Stimulated activated CD4-positive, alpha-beta T cell treated with anti-CD3 and anti-CD28 coated beads, TNF-alpha, amount 100 ng/mL, for 24 hours (primary cell): ENCODE results near the gene ZNF236.

Source experiments
- DNase-seq, 3 experiments: peaks; one replicate each; pipeline ENCODE4 v3.0.0-alpha.2; 2020; ENCODE audit warnings: low read depth in 3 of 3

ZNF236 gene

DNA sequence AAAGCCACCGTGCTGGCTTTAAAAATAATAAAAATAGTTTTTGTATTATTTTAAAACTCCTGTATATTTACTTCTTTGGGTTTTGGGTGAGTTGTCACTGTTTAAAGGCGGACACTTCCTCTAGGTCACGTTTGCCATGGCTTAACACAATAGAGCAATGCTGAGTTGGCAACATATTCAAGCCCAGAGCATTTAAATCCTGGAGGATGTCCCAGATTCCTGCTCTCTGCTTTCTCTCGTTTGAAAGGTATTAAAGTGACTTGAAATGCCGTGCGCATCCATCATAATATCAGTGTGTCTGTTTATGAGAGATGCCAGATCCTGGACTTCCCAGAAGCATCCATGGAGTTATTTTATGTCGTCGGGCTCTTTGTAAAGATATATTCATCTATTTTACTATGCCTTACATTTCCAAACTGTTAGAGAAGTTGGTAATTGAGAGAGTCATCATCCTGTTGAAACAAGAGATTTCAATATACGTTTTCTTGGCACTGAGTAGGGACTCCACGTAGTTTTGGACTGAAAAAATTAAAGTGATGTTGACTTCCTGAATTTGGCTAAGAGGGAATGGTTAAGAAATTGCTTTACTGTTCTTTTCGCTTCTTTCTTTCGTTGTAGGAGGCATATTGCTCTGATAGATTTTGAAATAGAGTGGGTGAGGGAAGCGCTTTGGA is 150.6 kb downstream of the ZNF236 start:
- DNase-seq, result no peak

DNA sequence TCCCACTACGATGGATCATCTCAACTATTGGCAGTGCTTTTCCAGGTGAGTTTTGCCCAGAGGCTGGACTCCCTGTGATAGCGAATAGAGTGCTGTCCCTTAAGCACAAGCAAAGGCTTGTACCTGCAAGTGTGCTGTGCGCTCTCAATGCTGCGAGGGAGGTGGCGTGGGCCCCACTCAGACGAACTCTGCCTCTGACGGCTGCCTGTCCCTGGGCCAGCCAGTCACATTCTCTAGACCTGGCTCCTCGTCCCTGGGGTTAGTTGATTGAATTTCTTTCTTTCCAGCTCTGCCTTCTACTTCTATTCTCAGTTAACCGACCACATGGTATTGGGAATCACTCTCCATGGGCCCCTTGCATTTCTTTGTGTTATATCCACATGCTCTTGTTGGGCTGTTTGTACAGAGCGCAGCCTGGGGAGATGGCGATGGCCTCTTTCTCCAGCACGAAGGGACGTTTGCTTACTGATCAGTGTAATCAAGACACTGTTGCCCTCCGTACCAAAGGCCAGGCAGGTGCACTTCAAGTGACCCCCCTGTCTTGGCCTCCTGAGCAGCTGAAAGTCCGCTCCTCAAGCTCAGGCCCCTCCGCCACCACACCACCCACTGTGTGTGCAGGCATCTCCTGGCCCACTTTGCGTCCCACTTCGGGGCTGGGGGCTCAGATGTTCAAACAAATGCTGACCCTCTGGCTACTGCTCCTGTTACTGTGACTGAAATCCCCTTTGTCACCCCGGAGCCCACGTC is 151.3 kb downstream of the ZNF236 start:
- DNase-seq, result no peak

DNA sequence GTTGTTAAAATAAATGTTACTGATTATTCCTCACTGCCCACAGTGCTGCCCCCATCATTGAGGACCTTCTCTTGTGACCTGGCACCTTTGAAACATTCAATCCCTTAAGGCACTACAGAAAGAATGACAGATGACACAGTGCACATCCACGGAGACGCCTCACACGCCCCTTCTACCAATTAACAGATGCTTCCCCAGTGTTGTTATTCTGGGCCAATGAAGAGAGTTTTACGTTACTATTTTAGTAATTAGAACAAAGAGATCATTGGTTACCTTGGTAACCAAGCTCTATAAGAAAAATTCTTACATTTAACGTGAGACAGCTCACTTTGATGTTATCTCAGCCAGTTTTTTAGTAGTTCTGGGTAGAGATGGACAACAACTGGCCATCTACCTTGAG is 152.0 kb downstream of the ZNF236 start:
- no peak for DNase-seq

DNA sequence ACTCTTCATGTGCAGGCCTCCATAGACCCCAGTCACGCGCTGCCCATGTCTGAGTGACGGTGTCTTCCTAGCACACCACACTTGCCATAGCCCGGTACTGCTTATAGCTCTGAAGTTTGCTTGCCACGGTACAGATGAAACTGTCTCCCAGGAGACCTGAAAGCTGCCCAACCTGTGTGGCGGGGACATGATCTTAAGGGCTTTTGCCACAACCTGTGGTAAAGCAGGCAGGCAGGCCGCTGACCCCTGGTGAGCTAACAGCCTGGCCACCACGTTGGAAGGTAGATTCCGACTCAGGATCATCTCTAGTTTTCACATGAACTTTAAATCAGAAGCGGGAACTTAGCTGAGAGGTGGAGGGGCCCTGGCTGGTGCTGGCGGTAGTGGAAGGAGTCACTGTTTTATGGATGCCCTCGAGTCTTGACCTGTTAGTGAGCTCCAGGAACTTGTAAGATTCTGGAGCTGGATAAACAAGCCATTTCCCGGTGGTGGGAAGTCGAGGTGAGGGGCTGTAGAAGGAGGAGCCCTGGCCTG is 153.3 kb downstream of the ZNF236 start:
- no peak for DNase-seq

DNA sequence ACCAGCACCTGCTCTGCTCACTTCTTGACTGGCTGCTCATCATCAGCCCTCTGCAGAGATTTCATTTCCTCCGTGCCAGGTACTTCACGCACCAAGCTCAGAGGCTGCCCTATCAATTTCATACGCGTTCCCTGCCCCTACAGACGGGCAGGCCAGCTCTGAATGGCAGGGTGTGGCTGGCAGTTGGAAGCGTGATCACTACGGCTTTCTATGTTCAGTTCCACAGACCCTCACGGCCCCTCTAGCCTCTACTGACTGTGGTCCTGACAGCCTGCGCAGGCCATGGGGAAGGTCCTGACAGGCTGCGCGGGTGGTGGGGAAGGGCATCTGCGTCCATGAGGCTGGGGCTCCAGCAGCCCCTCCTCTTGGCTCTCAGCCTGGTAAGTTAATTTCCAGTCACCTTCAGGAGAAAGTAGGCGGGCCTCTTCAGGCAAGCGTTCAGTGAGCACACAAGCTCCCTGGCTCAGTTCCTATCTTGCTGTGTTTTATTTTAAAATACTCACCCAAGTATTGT is 154.8 kb downstream of the ZNF236 start:
- DNase-seq, result no peak

DNA sequence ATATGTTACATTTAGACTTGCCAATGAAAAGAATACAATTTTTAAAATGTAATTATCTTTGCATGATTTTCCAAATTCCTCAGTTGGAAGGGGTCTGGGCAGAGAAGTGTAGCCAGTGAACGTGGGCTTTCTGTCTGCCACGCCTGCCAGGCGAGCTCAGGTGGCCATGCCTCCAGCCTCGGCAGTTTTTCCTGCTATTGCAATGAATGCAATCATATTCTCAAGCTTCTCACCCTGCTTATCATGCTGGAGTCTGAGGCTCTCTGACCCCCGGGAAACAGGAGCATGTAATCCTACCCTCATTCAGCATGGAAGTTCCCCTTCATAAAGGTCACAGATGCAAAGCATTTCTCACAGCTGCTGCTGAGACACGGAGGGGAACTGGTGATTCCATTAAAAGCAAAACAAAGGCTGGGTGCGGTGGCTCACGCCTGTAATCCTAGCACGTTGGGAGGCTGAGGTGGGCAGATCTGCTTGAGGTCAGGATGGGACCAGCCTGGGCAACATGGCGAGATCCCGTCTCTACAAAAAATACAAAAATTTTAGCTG is 155.4 kb downstream of the ZNF236 start:
- no peak for DNase-seq

DNA sequence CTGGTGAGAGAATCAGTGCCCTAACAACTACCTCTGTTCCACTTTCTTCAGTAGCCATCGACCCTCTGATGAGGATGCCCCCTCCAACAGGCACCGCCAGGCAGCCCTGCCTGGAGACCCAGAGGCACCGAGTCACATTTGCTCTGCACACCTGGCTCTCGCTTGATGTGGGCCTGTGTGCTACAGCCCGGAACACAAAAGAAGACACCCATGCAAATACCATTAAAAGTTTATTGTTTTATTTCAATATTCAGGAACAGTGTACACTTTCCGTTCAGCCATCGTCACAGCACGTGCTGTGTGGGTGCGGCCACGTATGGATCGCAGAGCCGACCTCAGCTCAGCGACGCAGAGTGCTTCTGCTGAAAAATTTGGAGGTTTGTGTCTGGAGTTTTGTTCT is 156.3 kb downstream of the ZNF236 start:
- no peak for DNase-seq

DNA sequence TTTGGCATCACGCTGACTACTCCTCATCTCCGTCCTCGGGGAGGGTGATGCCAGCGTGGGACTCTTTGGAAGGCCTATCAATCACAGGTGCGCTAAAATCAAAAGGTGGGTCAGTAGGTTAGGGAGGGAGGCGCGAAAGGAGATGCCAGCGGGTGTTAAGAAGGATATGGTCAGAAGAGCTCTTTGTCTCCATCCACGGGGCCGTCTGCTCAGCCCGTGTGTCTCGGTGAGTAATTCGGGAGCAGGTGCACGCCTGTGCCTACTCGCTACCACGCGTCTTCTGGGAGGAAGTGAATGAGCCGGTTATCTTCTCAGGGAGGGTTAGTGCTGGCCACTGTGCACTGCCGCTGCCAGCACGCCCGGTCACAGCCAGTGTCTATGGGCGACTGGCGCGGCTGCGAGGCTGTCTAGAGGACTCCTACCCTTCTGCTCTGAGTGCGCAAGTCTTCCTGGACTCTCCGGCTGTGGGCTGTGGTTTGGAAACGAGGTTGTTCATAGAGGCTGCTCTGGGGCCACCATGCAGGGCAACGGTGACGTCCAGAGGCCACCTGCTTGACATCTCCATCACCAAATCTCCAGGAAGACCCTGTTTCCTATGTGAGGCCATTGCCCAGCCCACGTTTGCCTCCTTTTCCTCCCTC is 156.9 kb downstream of the ZNF236 start:
- no peak for DNase-seq

DNA sequence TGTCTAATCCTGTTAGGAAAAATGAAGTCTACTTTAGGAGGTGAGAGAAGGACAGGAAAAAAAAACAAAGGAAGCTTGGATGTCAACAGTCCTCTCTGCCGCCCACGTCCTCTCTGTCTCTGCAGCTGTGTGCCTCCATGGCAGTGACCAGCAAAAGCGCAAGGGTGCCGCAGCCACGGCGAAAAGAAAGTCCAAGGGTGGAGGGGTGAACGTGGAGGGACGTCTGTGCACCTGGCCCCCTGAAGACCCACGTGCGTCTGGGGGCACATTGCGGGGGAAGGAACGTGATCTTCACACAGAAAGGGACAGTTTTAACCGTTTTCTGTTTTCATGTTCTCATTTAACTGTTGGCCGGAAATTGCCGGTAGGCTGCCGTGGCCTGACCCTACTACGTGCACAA is 157.5 kb downstream of the ZNF236 start:
- no peak for DNase-seq

DNA sequence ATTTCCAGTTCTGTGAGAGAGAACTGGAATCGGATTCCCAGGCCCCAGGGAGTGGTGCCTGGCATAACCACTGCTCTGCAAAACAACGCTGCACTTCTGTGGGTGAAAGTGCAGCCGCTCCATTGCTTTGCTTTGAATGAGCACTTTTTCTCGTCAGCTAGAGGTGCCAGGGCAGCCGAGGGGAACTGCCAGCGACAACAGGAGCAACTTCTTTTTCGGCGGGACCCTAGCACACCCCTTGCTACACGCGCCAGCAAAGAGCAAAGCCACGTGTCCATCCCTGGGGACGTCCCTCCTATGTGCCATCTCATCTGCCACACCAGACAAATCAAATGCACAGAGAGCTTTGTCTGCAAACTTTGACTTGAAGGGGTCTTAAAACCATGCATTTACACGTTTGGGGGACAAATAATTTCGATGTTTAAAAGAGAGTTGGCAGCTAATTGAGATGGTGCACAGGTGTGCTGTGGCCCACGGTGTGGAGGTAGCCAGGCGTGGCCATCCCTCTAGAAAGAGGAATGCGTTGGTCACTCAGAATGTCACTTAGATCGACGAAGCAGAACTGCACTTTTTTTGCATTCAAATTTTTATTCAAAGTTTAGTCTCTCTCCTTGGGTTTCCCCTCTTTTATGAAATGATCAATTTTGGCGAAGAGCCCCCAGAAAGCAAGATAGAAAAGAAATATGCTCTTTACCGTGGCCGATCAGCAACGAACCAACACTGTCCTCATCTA is 158.5 kb downstream of the ZNF236 start:
- no peak for DNase-seq

DNA sequence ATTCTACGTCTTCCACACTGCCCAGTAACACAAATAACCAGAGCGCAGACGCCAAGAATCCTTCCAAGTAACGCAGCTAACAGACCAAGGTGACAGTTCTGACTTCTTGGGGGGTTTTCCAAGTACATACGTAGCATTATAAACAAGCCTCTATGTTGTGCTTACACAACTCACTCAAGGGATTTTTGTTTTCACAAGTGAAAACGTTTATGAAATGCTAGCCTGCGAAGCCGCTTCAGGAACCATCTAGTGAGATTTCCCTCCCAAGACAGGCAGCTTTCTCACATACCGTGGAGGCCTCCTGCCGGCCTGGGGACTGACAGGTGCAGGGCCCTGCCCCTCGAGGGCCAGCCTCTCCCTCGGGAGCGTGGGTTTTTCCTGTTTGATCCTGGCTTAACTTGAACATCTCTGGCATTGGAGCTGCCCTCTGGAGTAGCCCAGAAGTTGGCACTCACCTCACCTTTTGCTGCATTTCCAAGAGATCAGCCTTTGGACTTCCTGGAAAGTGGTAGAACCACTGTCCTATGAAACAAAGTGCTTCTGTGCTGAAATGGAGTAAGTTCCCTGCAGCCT is 159.1 kb downstream of the ZNF236 start:
- no peak for DNase-seq

DNA sequence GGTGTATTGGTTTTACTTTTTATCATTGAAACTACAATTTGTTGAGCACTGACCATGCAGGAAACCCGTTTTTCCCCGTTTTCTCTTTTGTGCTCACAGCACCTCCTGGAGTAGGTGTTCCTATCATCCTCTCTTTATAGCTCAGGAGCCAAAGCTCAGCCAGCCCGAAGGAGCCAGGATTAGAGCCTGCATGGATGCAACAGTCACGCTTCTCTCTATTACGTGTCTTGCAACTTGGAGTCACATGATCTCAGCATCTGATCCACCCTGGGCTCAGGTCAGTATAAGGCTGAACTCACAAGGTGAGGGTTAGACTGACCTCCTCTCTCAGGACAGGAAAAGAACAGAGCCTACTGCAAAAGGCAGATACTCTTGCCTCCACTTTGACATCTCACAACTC is 159.7 kb downstream of the ZNF236 start:
- no peak for DNase-seq

DNA sequence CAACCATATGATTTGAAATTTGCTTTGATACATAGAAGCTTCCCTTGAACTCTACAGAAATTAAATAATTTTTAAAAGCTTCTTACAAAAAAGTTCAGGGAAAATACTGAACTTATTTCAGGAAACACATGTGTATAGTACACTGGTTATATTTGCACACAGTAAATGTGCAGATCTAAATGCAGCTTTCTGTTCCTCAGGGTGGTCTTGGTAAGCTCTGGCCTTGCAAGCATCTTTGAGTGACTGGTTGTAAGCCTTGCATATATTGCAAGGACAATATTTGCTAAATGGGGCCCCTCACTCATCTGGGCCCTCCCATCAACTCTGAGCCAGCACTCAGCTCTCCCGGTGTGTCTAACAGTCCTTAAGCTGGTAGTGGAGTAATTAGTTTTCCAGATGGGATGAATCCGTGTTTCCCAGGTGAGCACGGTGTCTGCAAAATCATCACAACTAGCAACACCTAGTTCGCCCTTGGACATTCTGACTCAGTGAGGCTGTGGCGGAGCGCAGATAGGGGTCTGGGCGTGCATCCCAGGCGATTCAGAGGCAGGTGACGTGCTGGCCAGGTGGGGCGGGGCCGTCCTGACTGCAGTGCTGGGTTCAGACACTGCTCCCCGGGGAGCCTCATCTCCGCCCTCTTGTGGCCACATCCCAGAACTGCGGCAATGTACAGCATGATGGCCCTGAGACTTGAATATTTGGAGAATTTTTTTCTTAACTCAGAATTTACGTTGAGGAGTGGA is 160.7 kb downstream of the ZNF236 start:
- peak; percentile 71 to 88 (median 78) for DNase-seq

DNA sequence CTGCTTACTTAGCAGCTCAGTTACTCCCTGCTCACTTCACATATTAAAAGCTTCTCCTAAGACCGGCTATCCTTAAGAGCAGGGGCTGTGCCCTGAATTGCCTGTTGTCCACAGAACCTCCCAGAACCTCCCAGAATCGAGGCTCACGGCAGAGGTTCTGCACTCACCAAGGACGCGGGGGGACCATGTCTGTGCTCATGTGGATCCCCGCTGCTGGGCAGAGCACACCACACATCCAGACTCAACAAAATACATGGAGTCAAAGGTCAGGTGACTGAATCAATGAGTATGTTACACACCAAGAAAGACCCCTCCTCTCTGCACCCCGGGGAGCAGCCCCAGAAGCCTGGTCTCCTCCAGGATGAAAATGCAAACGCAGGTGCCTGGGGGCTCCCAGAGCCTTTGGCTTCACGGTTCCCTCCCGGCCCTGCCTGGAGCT is 161.3 kb downstream of the ZNF236 start:
- DNase-seq, result no peak

DNA sequence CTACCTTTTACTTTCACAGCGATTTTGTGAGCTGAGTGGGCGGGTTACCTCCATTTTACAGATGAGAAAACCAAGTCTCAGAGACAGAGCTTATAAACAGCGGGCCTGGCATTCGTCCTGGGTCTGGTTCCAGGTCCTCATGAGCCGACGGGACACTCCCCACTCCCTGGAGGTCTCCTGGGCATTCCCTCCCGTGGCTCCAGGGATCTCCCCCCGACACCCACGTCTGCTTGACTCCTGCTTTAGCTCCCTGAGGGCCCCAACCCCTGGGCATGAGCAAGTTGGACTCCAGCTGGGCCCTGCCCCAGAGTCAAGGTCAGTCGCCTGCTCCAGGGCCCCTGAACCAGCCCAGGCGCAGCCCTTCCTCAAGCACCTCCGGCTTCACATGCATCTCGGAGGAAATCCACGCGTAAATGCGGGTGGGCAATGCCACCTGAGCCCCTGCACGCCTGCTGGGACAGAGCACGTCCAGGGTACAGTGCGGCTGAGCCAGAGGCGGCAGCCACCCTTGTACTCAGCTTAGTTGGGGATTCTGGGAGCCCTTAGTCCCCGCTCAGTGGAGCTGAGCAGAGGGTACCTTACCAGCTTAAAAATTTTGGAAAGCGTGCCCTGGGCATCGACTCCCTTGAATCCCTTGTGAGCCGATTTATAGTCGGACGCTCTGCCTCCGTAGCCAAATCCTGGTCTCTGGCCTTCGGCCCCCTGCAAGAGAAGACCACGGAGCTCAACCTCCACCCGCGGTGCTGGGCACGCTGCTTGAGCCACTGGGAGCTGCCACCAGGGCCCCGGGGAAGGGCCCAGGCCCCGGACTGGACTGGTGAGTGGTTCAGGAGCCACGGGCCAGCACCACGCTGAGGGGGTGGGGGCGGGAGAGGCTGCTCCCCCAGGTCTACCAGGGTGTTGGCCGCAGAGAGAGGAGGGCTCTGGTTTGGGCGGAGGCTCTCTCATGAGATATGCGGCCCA is 162.1 kb downstream of the ZNF236 start:
- no peak for DNase-seq

DNA sequence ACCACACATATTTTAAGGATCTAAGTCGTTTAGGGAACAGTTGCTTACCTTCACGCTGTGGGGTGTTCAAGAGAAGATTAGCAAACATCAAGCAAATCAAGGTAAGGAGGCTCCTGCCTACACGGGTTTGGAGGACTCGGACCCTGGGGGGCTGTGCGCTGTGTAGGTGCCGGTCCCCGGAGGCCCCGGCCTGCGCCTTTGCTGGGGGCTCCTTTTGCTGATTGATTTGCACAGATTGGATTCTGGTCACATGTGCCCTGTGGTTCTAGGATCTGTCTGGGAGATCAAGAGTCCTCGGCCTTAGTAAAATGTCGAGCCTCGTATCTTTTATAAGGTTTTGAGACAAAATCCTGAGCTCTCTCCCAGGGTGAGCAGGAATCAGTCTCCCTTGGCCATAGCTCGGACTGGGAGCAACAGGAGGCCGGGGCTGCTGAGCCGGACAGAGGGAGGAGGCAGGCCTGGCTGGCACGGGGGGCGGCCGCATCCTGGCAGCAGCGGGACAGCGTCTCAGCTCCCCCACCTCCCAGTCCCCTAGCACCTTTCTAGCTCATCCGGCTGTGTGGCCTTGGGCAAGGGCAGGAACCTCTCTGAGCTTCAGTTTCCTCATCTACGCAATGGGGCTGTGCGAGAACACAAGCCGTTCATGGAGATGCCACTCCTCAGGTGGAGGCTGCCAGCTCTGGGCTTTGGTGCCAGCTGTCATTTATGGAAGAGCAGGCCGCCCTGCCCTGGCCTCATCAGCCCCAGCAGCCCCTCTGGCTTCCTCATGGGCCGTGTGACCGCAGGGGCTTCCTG is 163.0 kb downstream of the ZNF236 start:
- DNase-seq, result no peak

DNA sequence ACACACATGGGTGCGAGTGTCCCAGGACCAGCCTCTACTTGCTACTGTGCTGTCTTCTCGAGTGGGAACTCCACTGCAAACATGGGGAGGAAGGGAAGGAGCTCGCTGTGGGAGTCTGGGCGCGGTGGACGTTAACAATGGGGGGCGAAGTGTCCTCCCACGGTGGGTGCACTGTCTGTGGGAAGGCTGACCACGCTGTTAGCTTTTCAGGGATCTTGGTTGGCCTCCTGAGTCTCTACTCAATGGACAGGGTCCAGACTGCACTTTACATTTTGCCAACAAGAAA is 163.5 kb downstream of the ZNF236 start:
- DNase-seq, result no peak

DNA sequence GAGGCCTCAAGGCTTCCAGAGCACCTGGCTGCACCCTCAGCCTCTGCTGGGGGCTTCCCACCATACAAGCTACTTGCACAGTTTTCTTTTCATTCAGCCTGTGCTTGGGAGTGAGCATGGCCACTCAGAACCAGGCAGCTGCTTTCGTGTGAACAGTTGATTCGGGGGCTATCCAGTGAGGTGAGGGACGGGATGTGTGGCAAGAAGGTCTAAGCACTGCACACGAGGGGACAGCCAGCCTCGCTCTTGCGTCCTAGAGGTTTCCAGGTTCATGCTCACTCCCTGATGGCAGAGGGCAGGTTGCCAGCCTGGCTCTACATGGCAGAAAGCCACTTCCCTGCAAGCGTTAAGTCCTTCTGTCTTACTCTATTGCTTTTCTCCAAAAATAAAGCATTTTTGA is 164.0 kb downstream of the ZNF236 start:
- no peak for DNase-seq
